Measurements from ENCODE around the gene RNF25. TPM values are rescaled to one million over a fixed set of nuclear protein-coding genes. Genes with fewer than 3 reads are reported as not detected.

The RNF25 gene
- total RNA-seq, 1 donor from 2014 or later, result 10.7 TPM

GRCh38 chr2:218622606-218623365 is 49.0 kb downstream of the RNF25 start:
- no peak for DNase-seq

- no peak for DNase-seq
These were observed 50.8 kb downstream of the RNF25 start for GRCh38 chr2:218621007-218621406.

- DNase-seq, result no peak
These were observed 53.5 kb downstream of the RNF25 start for GRCh38 chr2:218618102-218618860.

GRCh38 chr2:218615868-218616315 is 55.9 kb downstream of the RNF25 start:
- DNase-seq, result no peak

Other genes with a start within 250 kb of the RNF25 start
- gene USP37, start 103.7 kb downstream of the RNF25 start, total RNA-seq, result 19.9 TPM
- gene CNOT9, start 103.2 kb downstream of the RNF25 start, total RNA-seq, result 32.5 TPM
- gene PLCD4, start 64.1 kb downstream of the RNF25 start, total RNA-seq, result 2.8 TPM
- gene ZNF142, start 12.4 kb downstream of the RNF25 start, total RNA-seq, result 8.7 TPM
- 19.5 TPM for gene BCS1L, start 12.3 kb downstream of the RNF25 start, total RNA-seq
- gene STK36, start 84 bp upstream of the RNF25 start, total RNA-seq, result 20.0 TPM
- 20.6 TPM for gene TTLL4, start 38.8 kb upstream of the RNF25 start, total RNA-seq
- gene CYP27A1, start 110.1 kb upstream of the RNF25 start, total RNA-seq, result 10.8 TPM
- gene PRKAG3, start 159.8 kb upstream of the RNF25 start, total RNA-seq, result 2.5 TPM
- gene WNT6, start 187.8 kb upstream of the RNF25 start, total RNA-seq, result 1.7 TPM
- 5.7 TPM for gene WNT10A, start 208.8 kb upstream of the RNF25 start, total RNA-seq

Measured in skin of body (tissue), 2 donors.